Activated B cell treated with CpG ODN at 0.5 μM for 24 hours (primary cell): ENCODE data around the gene OR9Q1. TPM values are rescaled to one million over a fixed set of nuclear protein-coding genes. Genes with fewer than 3 reads are reported as not detected.

Experiments
- ATAC-seq: fragments of 200-7000 bp; cut with Tn5 transposase; one replicate; pipeline ENCODE4 v1.10.0; 2021; ENCODE audit warnings: low read depth, mild to moderate bottlenecking, moderate library complexity
- CTCF ChIA-PET: fragments of 350-600 bp; sonication (Branson Sonifier 250); formaldehyde crosslinking; loops from one replicate; lab custom pipeline; 2021; ENCODE audit warnings: antibody characterized with exemption; lab: Charles Lee
- POLR2A ChIA-PET: fragments of 350-600 bp; sonication (Branson Sonifier 250); formaldehyde crosslinking; loops from one replicate; lab custom pipeline; 2021; ENCODE audit warnings: antibody characterized with exemption; lab: Charles Lee
- DNase-seq: peaks from one replicate; pipeline ENCODE4 v3.0.0; 2022
- H3K27ac Mint-ChIP-seq: one replicate; pipeline ENCODE4 v1.8.0; 2020; ENCODE audit warnings: mixed read lengths
- H3K27me3 Mint-ChIP-seq: one replicate; pipeline ENCODE4 v1.8.0; 2021; ENCODE audit warnings: mixed read lengths
- H3K36me3 Mint-ChIP-seq: one replicate; pipeline ENCODE4 v1.8.0; 2021; ENCODE audit warnings: low read depth, mixed read lengths
- H3K4me1 Mint-ChIP-seq: one replicate; pipeline ENCODE4 v1.8.0; 2021; ENCODE audit warnings: mixed read lengths
- H3K4me3 Mint-ChIP-seq: one replicate; pipeline ENCODE4 v1.8.0; 2020; ENCODE audit warnings: mild to moderate bottlenecking, mixed read lengths
- H3K9me3 Mint-ChIP-seq: one replicate; pipeline ENCODE4 v1.8.0; 2020; ENCODE audit warnings: mixed read lengths
- CTCF ChIP-seq: fragments of 200-600 bp; IDR thresholded peaks from one replicate; pipeline ENCODE4 v1.8.0; 2022; ENCODE audit warnings: antibody characterized with exemption, mild to moderate bottlenecking
- intact Hi-C: fragments of 100-400 bp; cut with micrococcal nuclease; formaldehyde crosslinking; loops from one replicate; pipeline ENCODE4 v1.15.1; 2024
- total RNA-seq: library from RNA; stranded (reverse); gene quantifications from 2 replicates; pipeline ENCODE4 v1.2.3, GENCODE V29; 2022

OR9Q1 gene
- total RNA-seq, 1 donor from 2014 or later: not detected

GRCh38 chr11:58165504-58166106 is 141.9 kb downstream of the OR9Q1 start:
- no peaks in the 10 kb centered on the region for H3K9me3 Mint-ChIP-seq
- TF ChIP-seq CTCF: no peak
- peaks cover 2% of the 10 kb centered on the region for H3K27me3 Mint-ChIP-seq
- no peaks in the 10 kb centered on the region for H3K36me3 Mint-ChIP-seq
- DNase-seq: no peak
- no peaks in the 10 kb centered on the region for H3K4me1 Mint-ChIP-seq
- intact Hi-C loops: no loop called here
- ATAC-seq: no peak
- POLR2A ChIA-PET: no interaction called here
- no peak overlapping the region for H3K4me3 Mint-ChIP-seq
- CTCF ChIA-PET: no interaction called here
- H3K27ac Mint-ChIP-seq: no peak overlapping the region

DNA sequence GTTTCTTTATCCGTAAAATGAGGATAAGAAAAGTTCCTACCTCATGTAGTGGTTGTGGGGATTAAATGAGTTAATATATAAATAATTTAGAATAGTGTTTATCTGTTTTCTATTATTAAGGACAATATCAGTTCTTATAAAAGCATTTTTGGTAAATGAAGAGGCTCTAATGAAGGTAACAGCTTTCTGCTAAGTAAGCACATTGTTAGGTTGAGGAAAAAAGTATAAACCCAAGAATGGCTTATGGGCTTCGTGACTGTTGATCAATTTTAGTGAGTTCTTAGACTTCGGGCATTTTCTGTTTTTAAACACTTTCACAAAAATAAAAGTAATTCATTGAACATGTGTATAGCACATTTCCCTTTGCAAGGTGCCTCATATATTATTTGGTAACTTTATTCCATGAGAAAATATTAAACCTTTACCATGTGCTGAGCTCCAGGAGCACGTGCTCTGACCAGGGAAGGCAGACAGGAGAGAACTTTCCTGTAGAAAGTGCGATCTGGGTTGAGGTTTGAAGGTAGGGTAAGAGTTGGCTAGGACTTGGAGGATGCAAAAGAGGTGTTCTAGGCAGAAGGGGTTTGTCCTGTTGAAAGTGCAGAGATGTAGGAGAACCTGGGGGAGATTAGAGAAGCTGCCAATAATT is 153.9 kb downstream of the OR9Q1 start:
- intact Hi-C loops: no loop called here
- H3K36me3 Mint-ChIP-seq: no peaks in the 10 kb centered on the region
- POLR2A ChIA-PET: no interaction called here
- no peaks in the 10 kb centered on the region for H3K9me3 Mint-ChIP-seq
- no peak overlapping the region for H3K27ac Mint-ChIP-seq
- no peak for TF ChIP-seq CTCF
- CTCF ChIA-PET: no interaction called here
- H3K4me1 Mint-ChIP-seq: no peaks in the 10 kb centered on the region
- ATAC-seq (no peak), DNase-seq (no peak)
- no peak overlapping the region for H3K4me3 Mint-ChIP-seq
- peaks cover 17% of the 10 kb centered on the region for H3K27me3 Mint-ChIP-seq

GRCh38 chr11:58178444-58178843 is 154.8 kb downstream of the OR9Q1 start:
- no peaks in the 10 kb centered on the region for H3K36me3 Mint-ChIP-seq
- ChIA-PET CTCF (no interaction called here), POLR2A (no interaction called here)
- intact Hi-C loops: no loop called here
- H3K27me3 Mint-ChIP-seq: peaks cover 17% of the 10 kb centered on the region
- TF ChIP-seq CTCF: no peak
- ATAC-seq (no peak), DNase-seq (no peak)
- no peaks in the 10 kb centered on the region for H3K9me3 Mint-ChIP-seq
- no peak overlapping the region for H3K4me3 Mint-ChIP-seq
- H3K27ac Mint-ChIP-seq: no peak overlapping the region
- no peaks in the 10 kb centered on the region for H3K4me1 Mint-ChIP-seq

- ATAC-seq (no peak), DNase-seq (no peak)
- POLR2A ChIA-PET: no interaction called here
- Mint-ChIP-seq H3K27ac (no peak overlapping the region), H3K4me3 (no peak overlapping the region), H3K4me1 (no peaks in the 10 kb centered on the region), H3K27me3 (peaks cover 15% of the 10 kb centered on the region), H3K36me3 (no peaks in the 10 kb centered on the region), H3K9me3 (no peaks in the 10 kb centered on the region)
- TF ChIP-seq CTCF: no peak
- intact Hi-C loops: no loop called here
- CTCF ChIA-PET: no interaction called here
Measured at GRCh38 chr11:58179648-58180047, 156.0 kb downstream of the OR9Q1 start.

- intact Hi-C loops: no loop called here
- ATAC-seq (no peak), DNase-seq (no peak)
- ChIA-PET CTCF (no interaction called here), POLR2A (no interaction called here)
- no peaks in the 10 kb centered on the region for H3K4me1 Mint-ChIP-seq
- no peak overlapping the region for H3K4me3 Mint-ChIP-seq
- no peak overlapping the region for H3K27ac Mint-ChIP-seq
- no peaks in the 10 kb centered on the region for H3K27me3 Mint-ChIP-seq
- H3K9me3 Mint-ChIP-seq: no peaks in the 10 kb centered on the region
- H3K36me3 Mint-ChIP-seq: no peaks in the 10 kb centered on the region
- TF ChIP-seq CTCF: no peak
Measured at GRCh38 chr11:58186938-58187337, 163.3 kb downstream of the OR9Q1 start.
